ENCODE data around the gene TBX4.

TBX4 gene

GRCh38 chr17:61500287-61500686 lies 48.1 kb downstream of the TBX4 start:
- Histone ChIP-seq H3K36me3 (ENCODE audit: control insufficient read depth in 1 of 2, insufficient read depth in 2 of 2, low read depth in 1 of 2, low read length in 2 of 2) (no peaks in the 10 kb centered on the region), H3K79me1 (replicated peaks; ENCODE audit: low read length, poor library complexity, severe bottlenecking) (no peaks in the 10 kb centered on the region), H3K4me2 (ENCODE audit: low read length, poor library complexity, severe bottlenecking) (no peak overlapping the region), H4K91ac (ENCODE audit: low read length) (no peak overlapping the region), H3K9ac (ENCODE audit: low read length) (no peak overlapping the region), H4K8ac (ENCODE audit: low read length) (no peak overlapping the region), H3K27me3 (ENCODE audit: control insufficient read depth in 1 of 2, insufficient read depth in 1 of 2, low read length in 2 of 2) (no peaks in the 10 kb centered on the region), H2BK15ac (ENCODE audit: low read depth, poor library complexity, severe bottlenecking) (no peak overlapping the region), H3K4ac (ENCODE audit: low read depth in 1 of 2, low read length in 2 of 2) (no peak overlapping the region), H3K4me3 (ENCODE audit: insufficient read depth in 1 of 2, low read depth in 1 of 2, low read length in 2 of 2) (no peak overlapping the region), H2AFZ (ENCODE audit: low read depth, low read length) (no peak overlapping the region), H3K18ac (ENCODE audit: low read depth in 1 of 2, low read length in 2 of 2) (no peak overlapping the region), H2BK120ac (ENCODE audit: low read depth, low read length) (no peak overlapping the region), H3K23ac (ENCODE audit: low read length in 2 of 2) (no peak overlapping the region), H3K4me1 (ENCODE audit: control insufficient read depth, insufficient read depth, low read depth, low read length) (peaks cover 5% of the 10 kb centered on the region), H3K9me3 (ENCODE audit: control insufficient read depth, low read length) (no peaks in the 10 kb centered on the region), H2BK12ac (ENCODE audit: low read length in 2 of 2) (no peak overlapping the region), H3K27ac (ENCODE audit: low read length, poor library complexity, severe bottlenecking) (no peak overlapping the region), H3K14ac (ENCODE audit: low read length in 2 of 2) (no peak overlapping the region), H2BK5ac (ENCODE audit: low read depth, low read length, poor library complexity, severe bottlenecking) (no peak overlapping the region), H2AK5ac (ENCODE audit: low read length, severe bottlenecking) (no peak overlapping the region)
- no peak for DNase-seq
- WGBS = no CpG with 5 or more reads among the region's 2 CpGs

- H3K4me3 ChIP-seq (ENCODE audit: insufficient read depth in 1 of 2, low read depth in 1 of 2, low read length in 2 of 2) = no peak overlapping the region
- H2BK15ac ChIP-seq (ENCODE audit: low read depth, poor library complexity, severe bottlenecking) = no peak overlapping the region
- no peak overlapping the region for H2AK5ac ChIP-seq (ENCODE audit: low read length, severe bottlenecking)
- no peak for DNase-seq
- H4K91ac ChIP-seq (ENCODE audit: low read length) = no peak overlapping the region
- no peak overlapping the region for H3K23ac ChIP-seq (ENCODE audit: low read length in 2 of 2)
- no peaks in the 10 kb centered on the region for H3K9me3 ChIP-seq (ENCODE audit: control insufficient read depth, low read length)
- H3K14ac ChIP-seq (ENCODE audit: low read length in 2 of 2) = no peak overlapping the region
- H2BK12ac ChIP-seq (ENCODE audit: low read length in 2 of 2) = no peak overlapping the region
- H2BK5ac ChIP-seq (ENCODE audit: low read depth, low read length, poor library complexity, severe bottlenecking) = no peak overlapping the region
- no peak overlapping the region for H3K4ac ChIP-seq (ENCODE audit: low read depth in 1 of 2, low read length in 2 of 2)
- no peak overlapping the region for H3K4me2 ChIP-seq (ENCODE audit: low read length, poor library complexity, severe bottlenecking)
- H3K79me1 ChIP-seq (replicated peaks; ENCODE audit: low read length, poor library complexity, severe bottlenecking) = no peaks in the 10 kb centered on the region
- WGBS = 98% methylated on average over 3 of the region's 5 CpGs
- H2AFZ ChIP-seq (ENCODE audit: low read depth, low read length) = no peak overlapping the region
- no peaks in the 10 kb centered on the region for H3K36me3 ChIP-seq (ENCODE audit: control insufficient read depth in 1 of 2, insufficient read depth in 2 of 2, low read depth in 1 of 2, low read length in 2 of 2)
- no peak overlapping the region for H2BK120ac ChIP-seq (ENCODE audit: low read depth, low read length)
- peaks cover under 1 to 4% of the 10 kb centered on the region in 2 experiments for H3K27me3 ChIP-seq (ENCODE audit: control insufficient read depth in 1 of 2, insufficient read depth in 1 of 2, low read length in 2 of 2)
- H3K27ac ChIP-seq (ENCODE audit: low read length, poor library complexity, severe bottlenecking) = no peak overlapping the region
- H3K18ac ChIP-seq (ENCODE audit: low read depth in 1 of 2, low read length in 2 of 2) = no peak overlapping the region
- H3K4me1 ChIP-seq (ENCODE audit: control insufficient read depth, insufficient read depth, low read depth, low read length) = peaks cover 5% of the 10 kb centered on the region
- no peak overlapping the region for H4K8ac ChIP-seq (ENCODE audit: low read length)
- H3K9ac ChIP-seq (ENCODE audit: low read length) = no peak overlapping the region
Measured at GRCh38 chr17:61502292-61502691, 50.1 kb downstream of the TBX4 start.

- no peak overlapping the region for H2BK120ac ChIP-seq (ENCODE audit: low read depth, low read length)
- H3K4me1 ChIP-seq (ENCODE audit: control insufficient read depth, insufficient read depth, low read depth, low read length) = peaks cover 5% of the 10 kb centered on the region
- no peak overlapping the region for H3K23ac ChIP-seq (ENCODE audit: low read length in 2 of 2)
- H3K9me3 ChIP-seq (ENCODE audit: control insufficient read depth, low read length) = no peaks in the 10 kb centered on the region
- no peak overlapping the region for H3K27ac ChIP-seq (ENCODE audit: low read length, poor library complexity, severe bottlenecking)
- no peak overlapping the region for H3K9ac ChIP-seq (ENCODE audit: low read length)
- no peak overlapping the region for H2AFZ ChIP-seq (ENCODE audit: low read depth, low read length)
- H2AK5ac ChIP-seq (ENCODE audit: low read length, severe bottlenecking) = no peak overlapping the region
- no peak overlapping the region for H2BK12ac ChIP-seq (ENCODE audit: low read length in 2 of 2)
- no peak overlapping the region for H3K4ac ChIP-seq (ENCODE audit: low read depth in 1 of 2, low read length in 2 of 2)
- no peaks in the 10 kb centered on the region for H3K36me3 ChIP-seq (ENCODE audit: control insufficient read depth in 1 of 2, insufficient read depth in 2 of 2, low read depth in 1 of 2, low read length in 2 of 2)
- H3K27me3 ChIP-seq (ENCODE audit: control insufficient read depth in 1 of 2, insufficient read depth in 1 of 2, low read length in 2 of 2) = peaks cover 3 to 6% of the 10 kb centered on the region in 2 experiments
- H2BK5ac ChIP-seq (ENCODE audit: low read depth, low read length, poor library complexity, severe bottlenecking) = no peak overlapping the region
- no peak overlapping the region for H2BK15ac ChIP-seq (ENCODE audit: low read depth, poor library complexity, severe bottlenecking)
- H3K18ac ChIP-seq (ENCODE audit: low read depth in 1 of 2, low read length in 2 of 2) = no peak overlapping the region
- no CpG with 5 or more reads among the region's 3 CpGs for WGBS
- no peak overlapping the region for H3K4me2 ChIP-seq (ENCODE audit: low read length, poor library complexity, severe bottlenecking)
- H4K8ac ChIP-seq (ENCODE audit: low read length) = no peak overlapping the region
- H4K91ac ChIP-seq (ENCODE audit: low read length) = no peak overlapping the region
- H3K79me1 ChIP-seq (replicated peaks; ENCODE audit: low read length, poor library complexity, severe bottlenecking) = no peaks in the 10 kb centered on the region
- H3K14ac ChIP-seq (ENCODE audit: low read length in 2 of 2) = no peak overlapping the region
- H3K4me3 ChIP-seq (ENCODE audit: insufficient read depth in 1 of 2, low read depth in 1 of 2, low read length in 2 of 2) = no peak overlapping the region
- DNase-seq = no peak
Measured at GRCh38 chr17:61503961-61504360, 51.7 kb downstream of the TBX4 start.

GRCh38 chr17:61504697-61505096 lies 52.5 kb downstream of the TBX4 start:
- Histone ChIP-seq H4K91ac (ENCODE audit: low read length) (no peak overlapping the region), H3K4me2 (ENCODE audit: low read length, poor library complexity, severe bottlenecking) (no peak overlapping the region), H3K4me1 (ENCODE audit: control insufficient read depth, insufficient read depth, low read depth, low read length) (peaks cover 5% of the 10 kb centered on the region), H3K9ac (ENCODE audit: low read length) (no peak overlapping the region), H3K27me3 (ENCODE audit: control insufficient read depth in 1 of 2, insufficient read depth in 1 of 2, low read length in 2 of 2) (peaks cover 3 to 9% of the 10 kb centered on the region in 2 experiments), H3K79me1 (replicated peaks; ENCODE audit: low read length, poor library complexity, severe bottlenecking) (no peaks in the 10 kb centered on the region), H2BK12ac (ENCODE audit: low read length in 2 of 2) (no peak overlapping the region), H2BK15ac (ENCODE audit: low read depth, poor library complexity, severe bottlenecking) (no peak overlapping the region), H2AK5ac (ENCODE audit: low read length, severe bottlenecking) (no peak overlapping the region), H3K18ac (ENCODE audit: low read depth in 1 of 2, low read length in 2 of 2) (no peak overlapping the region), H2BK5ac (ENCODE audit: low read depth, low read length, poor library complexity, severe bottlenecking) (no peak overlapping the region), H3K4ac (ENCODE audit: low read depth in 1 of 2, low read length in 2 of 2) (no peak overlapping the region), H3K27ac (ENCODE audit: low read length, poor library complexity, severe bottlenecking) (peak overlapping the region; percentile 70), H3K9me3 (ENCODE audit: control insufficient read depth, low read length) (no peaks in the 10 kb centered on the region), H2BK120ac (ENCODE audit: low read depth, low read length) (no peak overlapping the region), H3K36me3 (ENCODE audit: control insufficient read depth in 1 of 2, insufficient read depth in 2 of 2, low read depth in 1 of 2, low read length in 2 of 2) (no peaks in the 10 kb centered on the region), H4K8ac (ENCODE audit: low read length) (no peak overlapping the region), H3K23ac (ENCODE audit: low read length in 2 of 2) (no peak overlapping the region), H3K14ac (ENCODE audit: low read length in 2 of 2) (no peak overlapping the region), H3K4me3 (ENCODE audit: insufficient read depth in 1 of 2, low read depth in 1 of 2, low read length in 2 of 2) (no peak overlapping the region), H2AFZ (ENCODE audit: low read depth, low read length) (no peak overlapping the region)
- peak; percentile 41 for DNase-seq
- WGBS = 40% methylated on average over 1 of the region's 2 CpGs
